ENCODE results near the gene MR1.

MR1 gene

DNA sequence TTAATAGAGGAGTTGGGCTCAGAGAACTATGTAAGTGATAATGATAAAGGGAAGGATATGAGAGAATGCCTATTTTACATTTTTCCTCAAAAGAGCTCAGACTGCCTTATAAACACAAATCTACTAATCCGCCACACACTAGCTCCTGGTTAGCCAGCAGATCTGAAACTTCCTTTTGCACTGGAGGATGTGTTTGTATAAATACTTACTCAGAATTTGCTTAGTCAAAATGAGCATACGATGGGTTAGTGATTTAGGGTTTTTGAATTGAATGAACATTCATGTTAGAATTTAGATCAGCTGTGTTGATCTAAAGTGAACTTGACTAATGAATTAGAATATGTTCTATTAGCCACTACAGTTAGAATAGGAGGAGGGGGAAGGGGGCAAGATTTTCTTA is 45.6 kb downstream of the MR1 start:
- TF ChIP-seq CTCF (IDR thresholded peaks at IDR 0.05; ENCODE audit: low read depth, low read length), result no peak
- peak in 1 of 2 donors; percentile 39 for DNase-seq (ENCODE audit: low read depth in 2 of 2)
- no peak overlapping the region for H3K4me3 ChIP-seq (replicated peaks in 1 of 2; ENCODE audit: low read depth in 2 of 2, low read length in 2 of 2)

GRCh38 chr1:181079920-181080319 is 46.1 kb downstream of the MR1 start:
- H3K4me3 ChIP-seq (replicated peaks in 1 of 2; ENCODE audit: low read depth in 2 of 2, low read length in 2 of 2), result no peak overlapping the region
- no peak for TF ChIP-seq CTCF (IDR thresholded peaks at IDR 0.05; ENCODE audit: low read depth, low read length)
- no peak for DNase-seq (ENCODE audit: low read depth in 2 of 2)

DNA sequence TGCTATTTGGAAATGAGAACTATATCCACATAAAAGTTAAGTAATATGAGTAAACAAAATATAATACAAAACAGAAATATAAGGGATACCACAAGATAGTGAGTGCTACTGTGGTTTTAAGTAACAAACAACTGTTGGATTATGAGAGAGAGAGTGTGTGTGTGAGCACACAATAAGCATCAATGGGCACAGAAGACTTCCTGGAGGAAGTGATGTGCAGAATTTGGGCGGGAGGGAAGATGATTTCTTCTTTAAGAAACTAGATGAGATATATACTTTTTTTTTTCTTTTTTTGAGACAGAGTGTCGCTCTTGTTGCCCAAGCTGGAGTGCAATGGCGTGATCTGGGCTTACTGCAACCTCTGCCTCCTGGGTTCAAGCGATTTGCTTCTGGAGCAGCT is 46.8 kb downstream of the MR1 start:
- no peak for TF ChIP-seq CTCF (IDR thresholded peaks at IDR 0.05; ENCODE audit: low read depth, low read length)
- DNase-seq (ENCODE audit: low read depth in 2 of 2), result no peak
- H3K4me3 ChIP-seq (replicated peaks in 1 of 2; ENCODE audit: low read depth in 2 of 2, low read length in 2 of 2), result no peak overlapping the region

- DNase-seq (ENCODE audit: low read depth in 2 of 2), result no peak
- no peak overlapping the region for H3K4me3 ChIP-seq (replicated peaks in 1 of 2; ENCODE audit: low read depth in 2 of 2, low read length in 2 of 2)
- no peak for TF ChIP-seq CTCF (IDR thresholded peaks at IDR 0.05; ENCODE audit: low read depth, low read length)
These were observed 47.6 kb downstream of the MR1 start for GRCh38 chr1:181081395-181081794.

DNA sequence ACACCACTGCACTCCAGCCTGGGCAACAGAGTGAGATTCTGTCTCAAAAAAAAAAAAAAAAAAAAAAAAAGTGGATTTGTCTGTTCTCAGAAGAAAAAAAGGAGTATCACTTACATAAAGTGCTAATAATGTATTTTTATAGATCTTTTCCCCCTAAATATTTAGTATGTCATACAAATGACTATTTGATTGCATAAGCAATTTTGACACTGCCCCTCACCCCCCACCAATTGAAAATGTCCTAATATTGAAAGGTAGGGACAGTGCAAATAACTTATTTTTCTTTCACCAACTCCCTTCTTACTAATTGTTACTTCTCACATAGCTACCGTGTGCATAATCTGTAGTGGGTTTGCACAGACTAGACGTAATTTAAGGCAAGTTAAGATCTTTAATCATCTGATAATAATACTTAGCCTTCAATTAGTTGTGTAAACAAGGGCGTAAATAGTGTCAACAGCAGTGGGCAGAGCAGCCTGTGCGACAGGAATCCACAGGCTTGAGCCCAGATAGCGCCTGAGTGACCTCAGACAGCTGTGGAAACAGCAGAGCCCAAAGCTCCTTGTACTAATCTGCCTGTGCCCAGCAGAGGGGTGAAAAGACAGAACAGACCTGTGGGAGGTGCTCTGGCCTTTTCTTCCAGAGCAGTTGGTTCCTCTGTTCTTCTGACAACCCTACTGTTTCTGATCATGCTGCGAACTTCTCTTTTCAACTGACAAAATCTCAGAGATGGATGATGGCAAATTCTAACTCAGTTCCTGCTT is 50.2 kb downstream of the MR1 start:
- peak; percentile 71 to 81 for DNase-seq (ENCODE audit: low read depth in 2 of 2)
- TF ChIP-seq CTCF (IDR thresholded peaks at IDR 0.05; ENCODE audit: low read depth, low read length), result peak; percentile 44

GRCh38 chr1:181084606-181084969 is 50.8 kb downstream of the MR1 start:
- no peak for TF ChIP-seq CTCF (IDR thresholded peaks at IDR 0.05; ENCODE audit: low read depth, low read length)
- H3K4me3 ChIP-seq (replicated peaks in 1 of 2; ENCODE audit: low read depth in 2 of 2, low read length in 2 of 2), result no peak overlapping the region
- no peak for DNase-seq (ENCODE audit: low read depth in 2 of 2)

More for the DNA sequence above, 50.2 kb downstream of the MR1 start:
- no peak overlapping the region for H3K4me3 ChIP-seq (replicated peaks in 1 of 2; ENCODE audit: low read depth in 2 of 2, low read length in 2 of 2)

- TF ChIP-seq CTCF (IDR thresholded peaks at IDR 0.05; ENCODE audit: low read depth, low read length), result no peak
- no peak overlapping the region for H3K4me3 ChIP-seq (replicated peaks in 1 of 2; ENCODE audit: low read depth in 2 of 2, low read length in 2 of 2)
- no peak for DNase-seq (ENCODE audit: low read depth in 2 of 2)
These were observed 52.3 kb downstream of the MR1 start for GRCh38 chr1:181086091-181086490.
